NCI-H187 (cell line): Measurements from ENCODE around the gene ZXDC.

Source experiments
- DNase-seq, 2 experiments: peaks; one replicate each; lab custom pipeline; 2025; lab: John Stamatoyannopoulos, UW

ZXDC gene

DNA sequence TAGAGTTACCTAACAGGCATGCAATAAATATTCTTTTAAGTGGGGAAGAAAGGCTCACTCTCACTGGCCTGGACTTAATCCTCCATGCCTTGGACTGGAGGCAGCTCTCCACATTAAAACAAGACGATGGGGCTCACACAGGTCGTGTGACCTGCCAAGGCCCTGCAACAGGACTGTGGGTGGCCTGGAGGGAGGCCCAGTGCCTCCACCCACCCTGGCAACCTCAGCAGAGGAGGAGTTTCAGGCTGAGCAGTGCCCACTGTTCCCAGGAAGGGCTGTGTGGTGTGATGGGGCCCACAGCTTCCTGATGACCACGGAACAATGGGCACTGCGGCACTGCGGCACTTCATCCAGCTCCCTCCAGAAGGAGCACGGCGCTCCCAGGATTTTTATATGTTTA, 36.3 kb upstream of the ZXDC start:
- no peak for DNase-seq

DNA sequence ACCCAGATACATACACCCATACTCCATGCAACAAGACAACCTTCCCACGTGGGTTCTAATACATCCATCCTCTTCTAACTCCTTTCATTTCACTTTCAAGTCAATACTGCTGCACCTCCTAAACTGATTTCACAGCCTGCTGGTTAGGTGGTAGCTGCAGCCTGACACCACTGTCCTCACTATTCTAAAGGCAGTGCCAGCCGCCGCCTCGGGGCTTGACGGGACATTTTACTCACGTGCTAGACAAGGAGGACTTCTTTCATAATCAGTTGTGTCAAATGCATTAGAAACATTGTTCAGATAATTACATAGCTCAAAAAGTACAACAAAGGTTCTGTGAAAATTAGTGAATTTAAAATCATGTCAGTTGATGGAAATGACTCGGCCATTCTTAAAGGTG, 35.6 kb upstream of the ZXDC start:
- DNase-seq: no peak

DNA sequence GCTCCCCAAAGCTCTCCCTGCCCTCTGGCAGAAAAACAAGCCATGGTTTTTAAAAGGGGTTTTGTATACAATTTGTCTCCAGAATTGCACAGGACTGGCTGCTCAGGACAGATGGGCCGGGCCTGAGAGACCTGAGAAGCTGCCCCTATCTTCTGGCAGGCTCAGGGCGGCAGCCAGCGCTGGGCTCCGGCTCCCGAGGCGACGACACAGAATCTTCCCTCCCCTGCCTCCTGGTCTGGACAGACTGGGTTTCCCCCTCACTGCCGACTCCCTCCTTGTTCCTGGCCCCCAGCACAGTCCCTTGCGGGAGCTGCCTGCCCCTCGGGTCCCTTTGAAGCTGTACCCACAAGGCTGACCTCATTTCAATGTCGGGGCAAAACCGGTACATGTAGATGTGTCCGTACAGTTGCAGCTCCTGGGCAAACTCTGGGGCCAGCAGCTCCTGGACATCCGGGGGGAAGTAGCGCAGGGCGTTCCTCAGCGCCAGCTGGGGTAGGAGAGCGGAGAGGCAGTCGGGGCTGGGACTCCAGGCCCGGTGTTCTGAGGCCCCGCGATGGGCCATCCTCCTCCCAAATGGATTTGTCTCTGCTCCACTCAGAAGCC, 34.7 kb upstream of the ZXDC start:
- no peak for DNase-seq

DNA sequence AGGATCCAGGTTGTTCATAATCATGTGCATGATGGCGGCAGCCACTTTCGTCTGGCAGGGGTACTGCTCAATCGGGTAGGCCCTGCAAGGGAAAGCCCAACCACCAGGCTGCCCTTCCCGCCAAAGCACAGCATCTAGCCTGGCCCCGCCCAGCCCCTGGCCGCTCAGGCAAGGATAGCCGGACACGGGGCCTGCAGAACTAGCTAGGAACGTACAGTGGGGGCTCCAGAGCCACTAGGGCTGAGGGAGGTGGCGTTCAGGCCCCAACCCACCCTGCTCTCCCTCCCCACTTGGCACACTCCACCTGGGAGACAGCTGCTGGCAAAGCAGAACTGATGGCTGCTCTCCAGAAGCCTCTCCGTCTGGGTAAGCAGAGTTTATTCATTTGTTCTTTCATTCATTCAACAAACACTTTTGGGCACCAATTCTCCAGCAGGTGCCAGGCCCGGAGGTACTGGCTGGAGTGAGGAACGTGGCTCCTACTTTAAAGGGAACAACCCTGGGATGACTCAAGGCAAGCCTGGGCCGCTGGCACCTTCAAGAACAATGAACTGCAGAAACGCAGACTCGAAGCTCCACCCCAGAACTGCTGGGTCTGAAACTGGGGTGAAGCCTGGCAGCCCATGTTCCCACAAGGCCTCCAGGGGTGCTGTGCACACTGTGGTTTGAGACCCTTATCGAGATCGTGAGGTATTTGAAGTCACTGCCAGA, 34.1 kb upstream of the ZXDC start:
- no peak for DNase-seq

DNA sequence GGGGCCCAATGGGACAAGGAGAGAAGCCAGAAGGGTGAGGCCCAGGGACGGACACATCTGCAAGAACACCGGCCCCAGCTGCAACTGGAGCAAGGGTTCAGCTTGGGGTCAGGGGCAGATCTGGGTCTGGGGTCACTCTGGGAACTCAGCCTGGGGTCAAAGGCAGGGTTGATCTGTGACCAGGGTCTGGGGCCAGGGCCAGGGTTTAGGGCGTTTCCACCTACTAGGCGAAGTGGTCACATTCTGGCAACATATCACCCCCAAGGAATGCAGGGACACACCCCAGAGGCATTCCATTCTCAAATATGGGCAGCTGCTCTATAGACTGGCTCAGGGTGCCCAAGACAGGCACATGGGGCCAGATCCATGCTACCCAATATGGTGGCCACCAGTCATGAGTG, 32.9 kb upstream of the ZXDC start:
- DNase-seq: no peak

DNA sequence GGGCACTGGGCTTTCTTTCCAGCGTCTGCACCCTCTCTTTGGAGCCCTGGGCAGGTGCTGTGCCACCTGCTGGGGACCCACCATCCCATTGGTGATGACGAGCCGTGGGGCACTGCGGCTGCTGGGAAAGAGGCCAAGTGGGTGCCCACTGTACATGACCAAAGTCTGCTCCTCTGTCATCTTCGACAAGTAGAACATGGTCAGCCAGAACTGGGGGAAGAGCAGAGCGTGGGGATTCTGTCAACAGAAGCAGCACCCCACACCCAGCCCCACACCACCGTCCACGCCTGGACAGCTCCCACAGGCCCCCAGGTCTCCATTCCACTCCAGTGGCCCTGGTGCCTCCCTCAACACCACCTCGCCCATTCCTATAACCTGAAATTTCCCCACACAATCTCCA, 32.2 kb upstream of the ZXDC start:
- no peak for DNase-seq

DNA sequence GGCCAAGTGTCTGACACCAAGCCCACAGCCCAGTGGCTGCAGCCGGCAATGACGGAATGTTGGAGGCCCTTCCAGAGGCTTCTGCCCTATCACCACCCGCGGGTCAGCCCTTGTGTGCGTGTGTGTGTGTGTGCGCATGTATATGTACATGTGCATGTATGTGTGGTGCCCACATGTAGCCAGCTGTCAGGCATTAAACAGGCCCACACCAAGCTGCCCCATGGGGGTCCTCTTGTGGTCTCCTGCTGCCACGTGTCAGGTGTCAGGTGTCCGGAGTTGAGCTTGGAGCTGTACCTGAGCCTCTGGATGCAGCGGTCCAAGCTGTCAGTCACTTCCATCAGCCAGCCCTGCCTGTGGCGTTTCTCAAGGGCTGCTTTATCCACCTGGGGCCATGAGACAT, 28.0 kb upstream of the ZXDC start:
- DNase-seq: no peak

DNA sequence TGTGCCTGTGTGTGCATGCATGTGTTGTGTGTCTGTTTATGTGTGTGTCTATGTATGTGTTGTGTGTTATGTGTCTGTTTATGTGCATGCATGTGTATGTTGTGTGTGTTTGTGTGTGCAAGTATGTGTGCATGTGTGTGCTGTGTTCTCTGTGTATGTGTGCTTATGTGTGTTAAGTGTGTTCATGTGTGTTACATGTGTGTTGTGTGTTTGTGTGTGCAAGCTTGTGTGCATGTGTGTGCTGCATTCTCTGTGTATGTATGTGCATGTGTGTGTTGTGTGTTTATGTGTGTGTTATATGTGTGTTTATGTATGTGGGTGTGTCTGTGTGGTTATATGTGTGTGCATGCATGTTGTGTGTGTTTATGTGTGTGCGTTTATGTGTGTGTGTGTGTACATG, 27.0 kb upstream of the ZXDC start:
- DNase-seq: no peak

DNA sequence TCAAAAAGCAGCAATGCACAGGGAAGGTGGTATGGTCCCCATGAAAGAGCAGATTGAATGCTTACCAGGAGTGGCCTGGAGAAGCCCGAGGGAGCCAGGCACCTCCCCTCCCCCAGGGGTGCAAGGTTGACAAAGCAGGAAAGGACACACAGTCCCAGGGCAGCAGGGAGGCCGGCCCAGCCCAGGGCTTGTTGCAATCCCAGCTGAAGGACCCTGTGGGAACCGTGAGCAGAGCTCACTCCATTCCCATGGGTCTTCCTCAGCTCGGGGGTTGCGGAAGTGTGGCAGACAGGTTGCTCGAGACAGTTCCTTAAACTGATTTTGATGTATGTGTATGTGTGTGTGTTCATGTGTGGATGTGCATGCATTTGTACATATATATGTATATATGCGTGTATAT, 26.0 kb upstream of the ZXDC start:
- no peak for DNase-seq

DNA sequence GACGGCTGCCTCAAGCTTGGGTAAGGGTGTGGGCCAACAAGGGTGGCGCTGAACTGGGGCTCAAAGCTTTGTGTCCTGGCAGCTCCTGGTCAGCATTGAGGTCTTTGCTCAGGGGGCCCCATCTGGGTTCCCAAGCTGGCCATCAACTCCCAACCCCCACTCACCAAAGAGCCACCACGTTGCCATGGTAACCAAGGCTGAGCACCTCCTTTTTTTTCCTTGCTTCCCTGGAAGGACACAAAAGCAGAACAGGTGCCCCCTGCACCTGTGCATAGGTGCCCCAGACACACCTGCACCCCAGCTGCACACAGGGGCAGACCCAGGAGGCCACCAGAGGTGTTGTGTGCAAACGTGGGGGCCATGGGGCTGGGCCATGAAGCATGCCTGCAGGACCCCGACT, 25.4 kb upstream of the ZXDC start:
- DNase-seq: no peak

DNA sequence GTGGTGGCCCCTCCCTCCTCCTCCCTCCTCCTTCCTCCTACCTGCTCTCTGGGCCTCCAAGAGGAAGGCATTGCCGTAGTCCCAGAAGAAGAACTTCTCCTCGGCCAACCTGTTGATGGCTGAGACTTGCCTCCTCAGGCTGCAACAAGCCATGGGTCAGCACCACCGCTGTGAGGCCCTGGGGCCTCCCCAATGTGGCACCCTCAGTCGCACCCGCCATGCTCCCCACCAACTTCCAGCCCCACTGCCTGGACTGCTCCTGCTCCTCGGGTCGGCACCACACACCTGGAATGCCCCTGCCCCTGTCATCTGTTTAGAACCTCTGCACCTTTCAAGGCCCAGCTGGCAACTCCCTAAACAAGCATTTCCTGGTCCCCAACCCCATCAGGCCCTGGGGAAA, 24.3 kb upstream of the ZXDC start:
- no peak for DNase-seq

DNA sequence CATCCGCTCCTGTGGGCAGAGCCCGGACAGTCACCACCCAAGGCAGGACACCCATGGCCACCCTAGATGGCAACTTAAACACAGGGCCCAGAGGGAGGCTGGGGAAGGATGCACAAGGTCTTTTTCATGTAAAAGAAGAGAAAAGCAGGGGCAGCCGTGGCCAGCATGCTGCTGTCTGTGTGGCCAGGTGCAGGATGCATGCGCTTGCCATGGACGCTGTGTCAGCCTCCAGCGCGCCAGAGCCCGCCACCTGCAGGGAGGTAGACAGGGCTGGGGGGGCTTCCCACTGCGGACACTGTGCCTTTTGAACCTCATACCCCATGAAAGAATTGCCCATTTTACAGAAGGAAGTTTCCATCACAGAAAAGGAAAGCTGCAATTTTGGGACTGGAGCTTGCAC, 23.7 kb upstream of the ZXDC start:
- DNase-seq: no peak

DNA sequence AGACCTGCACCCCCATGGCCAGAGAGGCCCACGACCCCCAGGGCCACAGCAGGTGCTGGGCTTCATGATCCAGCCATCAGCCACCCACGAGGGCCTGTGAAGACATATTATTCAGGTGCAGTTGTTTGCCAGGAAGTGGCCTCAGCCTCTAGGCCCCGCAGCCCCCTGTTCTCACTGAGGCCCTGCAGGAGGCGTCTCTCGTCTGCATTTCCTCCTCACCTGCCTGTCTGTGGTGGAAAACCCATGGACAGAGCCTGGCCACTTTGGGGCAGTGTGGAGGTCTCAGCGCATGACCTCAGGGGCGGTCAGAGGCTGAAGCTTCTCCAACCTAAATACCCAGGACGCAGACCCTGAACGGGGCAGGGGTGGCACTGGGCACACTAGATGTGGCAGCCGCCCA, 23.2 kb upstream of the ZXDC start:
- no peak for DNase-seq

DNA sequence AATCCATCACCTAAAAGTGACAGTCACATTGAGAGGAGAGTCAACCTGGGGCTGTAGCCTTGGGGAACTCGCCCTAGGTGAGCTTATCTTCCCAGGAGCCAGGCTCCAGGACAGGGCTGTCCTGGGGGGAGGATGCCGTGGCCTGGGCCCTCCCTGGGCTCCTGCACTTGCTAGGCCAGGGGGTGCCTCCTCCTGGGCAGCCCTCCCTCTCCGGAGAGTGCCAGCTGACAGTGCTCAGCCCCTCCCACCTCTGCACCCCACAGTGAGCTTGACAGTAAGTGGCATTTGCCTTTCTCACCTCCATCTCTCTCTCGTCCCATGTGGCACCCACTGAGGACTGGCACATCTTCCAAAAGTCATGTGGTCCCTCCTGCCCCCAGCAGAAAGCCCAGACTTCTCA, 22.8 kb upstream of the ZXDC start:
- DNase-seq: no peak

DNA sequence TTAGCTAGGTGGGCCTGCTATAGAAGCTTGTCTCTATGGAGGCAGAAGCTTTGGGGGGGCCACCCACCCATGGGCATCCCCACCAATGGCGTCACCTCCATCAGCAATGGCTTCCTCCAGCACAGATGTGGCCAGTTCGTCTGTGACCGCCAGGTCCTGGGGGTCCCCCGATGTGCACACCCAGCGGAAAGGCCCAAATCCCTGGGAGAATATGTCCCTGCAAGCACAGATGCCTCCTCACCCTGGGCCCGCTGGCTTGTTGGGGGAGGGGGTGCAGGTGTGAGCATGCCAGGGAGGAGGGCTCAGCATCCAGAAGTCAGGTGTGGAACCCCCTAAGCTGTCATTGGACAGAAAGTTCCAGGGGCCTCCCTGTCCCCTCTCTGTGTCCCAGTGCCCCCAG, 22.3 kb upstream of the ZXDC start:
- no peak for DNase-seq

DNA sequence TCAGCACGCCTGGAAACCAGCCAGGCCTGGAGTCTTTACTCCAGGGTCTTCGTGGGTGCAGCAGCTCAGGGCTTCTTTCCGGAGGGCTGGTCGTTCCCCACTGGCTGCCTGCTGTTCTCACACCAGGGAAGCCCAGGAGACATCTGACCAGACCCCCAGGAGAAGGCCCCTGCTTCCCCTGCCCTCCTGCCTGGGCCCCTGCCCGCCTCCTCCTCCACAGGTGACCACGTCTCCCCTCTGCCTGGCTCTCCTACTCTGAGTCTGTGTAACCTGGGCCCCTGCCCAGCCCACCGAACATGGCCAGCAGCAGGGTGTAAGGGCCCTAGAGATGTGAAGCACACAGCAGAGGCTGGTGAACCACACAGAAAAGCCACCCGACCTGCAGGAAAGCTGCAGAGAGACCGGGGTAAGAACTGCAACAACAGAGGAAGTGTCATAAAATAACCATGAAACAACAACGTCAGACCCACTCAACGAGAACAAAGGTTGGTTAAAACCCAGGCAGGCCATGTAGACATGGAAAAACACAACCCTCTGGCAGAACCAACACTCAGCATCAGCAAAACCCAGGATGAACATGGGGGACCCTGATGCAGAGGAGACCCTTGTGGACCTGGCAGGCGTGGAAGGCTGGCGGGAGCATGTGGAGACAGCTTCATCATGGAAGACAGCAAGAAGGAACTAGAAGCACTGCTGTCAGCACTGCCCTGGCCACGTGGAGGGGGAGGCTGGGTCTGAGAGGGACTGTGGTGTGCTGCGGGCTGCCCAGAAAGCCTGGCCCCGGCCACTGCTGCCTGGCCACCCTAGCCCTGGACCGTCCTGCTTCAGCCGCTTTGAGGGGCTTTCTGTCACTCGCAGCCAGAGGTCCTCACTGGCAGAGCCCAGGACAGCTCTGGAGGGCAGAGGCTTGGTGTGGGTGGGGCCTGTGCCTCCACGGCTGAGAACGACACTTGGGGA, 21.5 kb upstream of the ZXDC start:
- no peak for DNase-seq

DNA sequence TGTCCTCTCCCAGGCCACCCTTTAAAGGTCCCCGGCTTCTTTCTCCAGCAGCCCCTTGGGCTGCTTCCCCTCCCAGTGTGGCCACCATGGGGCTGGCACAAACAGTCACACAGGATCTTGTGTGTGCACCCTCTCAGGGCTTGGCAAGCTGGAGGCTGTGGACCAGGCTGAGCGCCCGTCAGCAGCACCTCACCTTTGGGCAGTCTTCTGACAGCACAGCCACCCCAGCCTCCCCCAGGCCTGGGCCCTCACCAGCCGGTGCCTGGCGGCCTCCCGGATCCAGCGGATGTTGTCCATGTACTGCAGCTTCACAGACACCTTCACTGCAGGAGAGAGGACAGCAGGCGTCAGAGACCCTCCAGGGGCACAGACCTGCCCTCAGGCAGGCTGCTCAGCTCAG, 20.1 kb upstream of the ZXDC start:
- no peak for DNase-seq

DNA sequence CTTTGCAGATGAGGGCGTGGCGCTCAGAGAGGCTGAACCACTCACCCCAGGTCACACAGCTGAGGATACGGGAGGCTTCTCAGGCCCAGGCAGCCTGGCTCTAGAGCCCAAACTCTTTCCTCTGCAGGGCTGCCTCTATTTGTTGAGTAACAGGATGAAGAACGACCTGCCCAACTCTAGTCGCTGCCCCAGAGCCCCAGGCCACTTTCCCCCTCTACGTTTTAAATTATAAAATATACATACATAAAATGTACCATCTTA, 19.2 kb upstream of the ZXDC start:
- DNase-seq: no peak

DNA sequence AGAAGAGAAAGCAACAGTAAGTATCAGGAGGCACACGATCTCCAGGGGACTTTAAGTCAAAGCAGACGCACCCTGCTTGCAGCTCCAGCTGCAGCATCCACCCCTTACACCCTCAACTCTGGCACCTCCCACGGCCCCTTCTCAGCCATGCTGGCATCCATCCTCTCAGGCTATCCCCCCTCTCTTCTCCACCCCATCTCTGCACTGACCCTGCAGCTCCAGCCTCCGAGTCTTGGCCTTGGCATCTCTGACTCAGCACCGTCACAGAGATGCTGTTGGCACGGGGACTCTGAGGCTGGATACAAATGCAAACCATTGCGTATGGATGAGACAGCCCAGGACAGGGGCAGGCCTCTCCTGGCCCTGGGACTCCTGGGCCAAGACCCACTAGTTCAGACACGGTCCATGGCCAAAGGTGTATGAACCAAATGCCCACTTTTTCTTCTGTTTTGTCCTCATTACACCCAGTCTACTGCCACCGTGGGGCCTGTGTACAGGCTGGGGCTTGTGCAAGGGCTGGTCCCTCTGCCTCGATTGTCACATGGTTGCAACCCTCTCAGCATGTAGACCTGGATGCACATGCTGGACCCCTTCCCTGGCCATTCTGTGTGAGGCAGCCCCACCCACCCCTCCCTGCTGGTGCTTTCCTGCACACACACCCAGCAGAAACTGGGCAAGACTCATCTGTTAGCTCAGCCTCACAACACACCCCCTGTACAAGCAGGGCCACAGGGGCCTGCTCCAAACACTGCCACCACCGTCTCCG, 18.7 kb upstream of the ZXDC start:
- DNase-seq: no peak

DNA sequence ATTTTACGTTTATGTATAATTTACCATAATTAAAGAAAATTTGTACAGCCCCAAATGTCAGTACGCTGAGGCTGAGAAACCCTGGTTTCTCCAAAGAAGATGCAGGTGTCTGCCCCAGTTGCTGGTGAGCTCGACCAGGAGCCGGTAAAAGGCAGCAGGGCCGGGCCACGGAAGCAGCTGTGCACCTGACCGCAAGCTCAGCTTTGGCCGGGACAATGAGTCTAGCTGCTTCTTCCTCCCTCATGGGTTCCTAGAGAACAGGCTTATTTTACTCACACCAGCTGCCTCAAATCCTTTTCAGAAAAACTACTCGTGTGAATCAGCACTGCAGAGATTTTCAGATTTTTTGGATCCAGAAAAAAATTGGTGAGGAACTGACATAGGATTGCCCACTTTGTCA, 18.0 kb upstream of the ZXDC start:
- DNase-seq: no peak

DNA sequence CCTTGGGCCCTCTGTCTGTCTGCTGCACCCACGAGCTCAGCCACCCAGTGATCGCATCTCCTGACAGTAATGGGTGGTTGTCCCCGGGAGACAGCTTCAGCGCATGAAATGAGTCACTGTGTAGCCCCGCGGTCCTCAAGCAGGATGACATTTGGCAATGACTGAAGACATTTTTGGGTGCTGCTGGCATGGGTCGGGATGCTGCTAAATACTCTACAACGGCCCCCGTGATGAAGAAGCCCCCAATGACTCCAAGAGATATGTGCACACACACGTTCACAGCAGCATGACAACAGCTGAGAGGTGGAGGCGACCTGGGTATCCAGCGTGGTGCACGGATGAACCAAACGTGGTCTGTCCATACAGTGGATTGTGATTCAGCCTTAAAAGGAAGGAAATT, 17.4 kb upstream of the ZXDC start:
- DNase-seq: no peak

DNA sequence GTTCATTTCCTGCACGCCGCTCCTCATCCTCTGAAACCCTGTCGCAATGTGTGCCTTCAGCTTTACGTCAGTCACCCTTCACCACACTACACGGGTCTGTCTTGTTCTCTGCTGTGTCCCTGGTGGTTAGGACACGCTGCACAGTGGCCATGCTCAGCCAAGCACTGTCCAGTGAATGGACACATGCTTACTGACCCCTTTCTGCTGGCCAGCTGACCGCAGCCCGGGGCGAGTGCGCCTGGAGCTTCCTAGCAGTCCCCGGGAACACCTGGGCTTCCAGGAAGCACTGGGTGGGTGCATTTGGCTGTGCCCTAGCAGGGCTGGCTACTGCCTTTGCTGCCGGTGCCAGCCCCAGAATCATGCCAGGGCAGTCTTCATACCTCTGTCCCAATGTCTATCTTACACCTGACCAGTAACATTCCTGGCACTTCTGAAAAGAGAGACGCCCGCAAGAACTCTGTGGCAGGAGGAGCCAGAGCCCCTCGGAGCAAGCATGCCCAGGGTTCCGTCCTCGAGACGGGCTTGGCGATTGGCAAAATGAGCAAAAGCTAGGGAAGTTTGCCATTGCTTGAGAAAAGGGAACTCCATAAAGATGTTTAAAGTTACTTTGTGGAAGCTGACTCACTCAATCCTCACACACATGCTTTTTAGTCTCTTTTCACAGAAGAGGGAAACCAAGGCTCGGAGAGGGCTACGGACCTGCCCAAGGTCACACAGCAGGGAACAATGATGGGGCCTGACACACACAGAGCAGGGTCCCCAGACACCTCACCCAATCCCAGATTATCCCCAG, 15.7 kb upstream of the ZXDC start:
- no peak for DNase-seq
